HG02884 (cell line): Measurements from ENCODE around the gene STK4.

Source experiments
- ATAC-seq: cut with Tn5 transposase; IDR thresholded peaks from one replicate; pipeline ENCODE4 v1.9.1; 2021; ENCODE audit warnings: mild to moderate bottlenecking, moderate library complexity; ENCODE audit not compliant: unreplicated experiment

Gene STK4

GRCh38 chr20:45104786-45105185, 138.5 kb downstream of the STK4 start:
- ATAC-seq = no peak

GRCh38 chr20:45105317-45105716, 139.0 kb downstream of the STK4 start:
- ATAC-seq = no peak

GRCh38 chr20:45109634-45110033, 143.3 kb downstream of the STK4 start:
- no peak for ATAC-seq

GRCh38 chr20:45110301-45110700, 144.0 kb downstream of the STK4 start:
- ATAC-seq = no peak

GRCh38 chr20:45111285-45111684, 145.0 kb downstream of the STK4 start:
- ATAC-seq = no peak

- no peak for ATAC-seq
These were observed 145.6 kb downstream of the STK4 start for GRCh38 chr20:45111799-45112471.

- ATAC-seq = no peak
These were observed 146.4 kb downstream of the STK4 start for GRCh38 chr20:45112754-45113153.

GRCh38 chr20:45113865-45114264, 147.6 kb downstream of the STK4 start:
- ATAC-seq = no peak

- no peak for ATAC-seq
These were observed 148.4 kb downstream of the STK4 start, which contains the start of gene WFDC5 for GRCh38 chr20:45114465-45115385. Gene WFDC5 (minus strand): TSS chr20:45115174. CDS start chr20:45115083, 91 bp downstream.

GRCh38 chr20:45115386-45115774, 149.1 kb downstream of the STK4 start:
- ATAC-seq = no peak

- ATAC-seq = no peak
These were observed 149.5 kb downstream of the STK4 start for GRCh38 chr20:45115829-45116228.

GRCh38 chr20:45117581-45117980, 151.3 kb downstream of the STK4 start:
- ATAC-seq = no peak

GRCh38 chr20:45118028-45118427, 151.7 kb downstream of the STK4 start:
- ATAC-seq = no peak

- no peak for ATAC-seq
These were observed 153.4 kb downstream of the STK4 start for GRCh38 chr20:45119556-45120266.

GRCh38 chr20:45121388-45121787, 155.1 kb downstream of the STK4 start:
- ATAC-seq = no peak

GRCh38 chr20:45124365-45124764, 158.1 kb downstream of the STK4 start, which contains the start of gene WFDC12:
Gene WFDC12 (minus strand): TSS chr20:45124465. CDS start chr20:45124447, 18 bp downstream.
- ATAC-seq = no peak

GRCh38 chr20:45128099-45128498, 161.8 kb downstream of the STK4 start:
- no peak for ATAC-seq
